ENCODE data around the gene WDR62. TPM values are rescaled to one million over a fixed set of nuclear protein-coding genes. Genes with fewer than 3 reads are reported as not detected.

WDR62 gene
- polyA plus RNA-seq, 1 donor from 2014 or later = 0.35 TPM

DNA sequence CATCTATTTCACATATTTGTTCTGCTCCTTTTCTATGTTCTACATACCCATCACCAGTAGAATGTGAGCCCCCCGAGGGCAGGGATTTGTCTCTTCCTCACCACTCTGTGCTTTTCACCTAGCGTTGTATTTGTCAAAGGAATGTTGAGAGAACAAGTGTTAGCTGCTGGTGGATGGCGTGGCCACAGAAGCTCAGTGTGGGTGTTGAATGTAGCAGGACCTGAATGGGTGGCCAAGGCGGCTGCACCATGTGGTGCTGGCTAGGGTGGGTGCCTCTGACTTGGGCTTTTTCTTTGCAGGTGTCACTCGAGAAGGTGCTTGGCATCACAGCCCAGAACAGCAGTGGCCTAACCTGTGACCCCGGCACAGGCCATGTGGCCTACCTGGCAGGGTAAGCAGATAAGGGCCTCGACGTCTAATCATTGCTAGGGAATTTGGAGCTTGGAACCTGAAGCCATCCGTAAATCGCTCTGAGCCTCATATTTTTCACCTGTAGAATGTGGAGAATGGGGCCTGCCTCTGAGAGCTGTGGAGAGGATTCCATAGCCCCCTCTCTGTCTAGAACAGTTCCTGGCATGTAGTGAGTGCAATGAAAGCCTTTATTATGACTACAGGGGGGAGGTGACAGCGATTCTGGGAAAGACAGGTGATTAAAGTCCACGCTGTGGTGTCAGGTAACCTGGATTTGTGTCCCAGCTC, 3.9 kb downstream of the WDR62 start:
- no peaks in the 10 kb centered on the region for H4K20me1 ChIP-seq (ENCODE audit: insufficient read depth)
- H3K9me2 ChIP-seq (ENCODE audit: insufficient read depth, low read length) = no peaks in the 10 kb centered on the region
- H3K4me3 ChIP-seq (ENCODE audit: low read length) = no peak overlapping the region
- no peak overlapping the region for H3K27ac ChIP-seq (ENCODE audit: low read length)
- H3F3A ChIP-seq (ENCODE audit: insufficient read depth, low read length, poor library complexity, severe bottlenecking) = no peaks in the 10 kb centered on the region
- H3K9me3 ChIP-seq (ENCODE audit: low read length) = no peaks in the 10 kb centered on the region
- H3K36me3 ChIP-seq (ENCODE audit: insufficient read depth, low read length) = no peaks in the 10 kb centered on the region
- H3K4me2 ChIP-seq (ENCODE audit: low read length) = no peak overlapping the region
- no peak overlapping the region for H3K9ac ChIP-seq (ENCODE audit: low read length)
- H2AFZ ChIP-seq (ENCODE audit: low read depth, low read length) = no peak overlapping the region
- no peak for TF ChIP-seq TAF1 (IDR thresholded peaks at IDR 0.05; ENCODE audit: low read depth)
- TF ChIP-seq MXI1 (conservative IDR thresholded peaks at IDR 0.05; ENCODE audit: poor library complexity, severe bottlenecking) = no peak
- no peak for TF ChIP-seq EZH2 (IDR thresholded peaks at IDR 0.05; ENCODE audit: borderline replicate concordance, insufficient read depth, low read length, poor library complexity, severe bottlenecking)
- no peak for TF ChIP-seq RAD21 (conservative IDR thresholded peaks at IDR 0.05)
- no peak for TF ChIP-seq SMC3 (conservative IDR thresholded peaks at IDR 0.05; ENCODE audit: poor library complexity)
- TF ChIP-seq, protein P1, sequence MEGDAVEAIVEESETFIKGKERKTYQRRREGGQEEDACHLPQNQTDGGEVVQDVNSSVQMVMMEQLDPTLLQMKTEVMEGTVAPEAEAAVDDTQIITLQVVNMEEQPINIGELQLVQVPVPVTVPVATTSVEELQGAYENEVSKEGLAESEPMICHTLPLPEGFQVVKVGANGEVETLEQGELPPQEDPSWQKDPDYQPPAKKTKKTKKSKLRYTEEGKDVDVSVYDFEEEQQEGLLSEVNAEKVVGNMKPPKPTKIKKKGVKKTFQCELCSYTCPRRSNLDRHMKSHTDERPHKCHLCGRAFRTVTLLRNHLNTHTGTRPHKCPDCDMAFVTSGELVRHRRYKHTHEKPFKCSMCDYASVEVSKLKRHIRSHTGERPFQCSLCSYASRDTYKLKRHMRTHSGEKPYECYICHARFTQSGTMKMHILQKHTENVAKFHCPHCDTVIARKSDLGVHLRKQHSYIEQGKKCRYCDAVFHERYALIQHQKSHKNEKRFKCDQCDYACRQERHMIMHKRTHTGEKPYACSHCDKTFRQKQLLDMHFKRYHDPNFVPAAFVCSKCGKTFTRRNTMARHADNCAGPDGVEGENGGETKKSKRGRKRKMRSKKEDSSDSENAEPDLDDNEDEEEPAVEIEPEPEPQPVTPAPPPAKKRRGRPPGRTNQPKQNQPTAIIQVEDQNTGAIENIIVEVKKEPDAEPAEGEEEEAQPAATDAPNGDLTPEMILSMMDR (IDR thresholded peaks at IDR 0.05; ENCODE audit: poor library complexity, severe bottlenecking) = no peak
- TF ChIP-seq POLR2AphosphoS5 (IDR thresholded peaks at IDR 0.05) = no peak
- TF ChIP-seq EP300 (conservative IDR thresholded peaks at IDR 0.05; ENCODE audit: poor library complexity, severe bottlenecking) = no peak
- TF ChIP-seq, protein P2, sequence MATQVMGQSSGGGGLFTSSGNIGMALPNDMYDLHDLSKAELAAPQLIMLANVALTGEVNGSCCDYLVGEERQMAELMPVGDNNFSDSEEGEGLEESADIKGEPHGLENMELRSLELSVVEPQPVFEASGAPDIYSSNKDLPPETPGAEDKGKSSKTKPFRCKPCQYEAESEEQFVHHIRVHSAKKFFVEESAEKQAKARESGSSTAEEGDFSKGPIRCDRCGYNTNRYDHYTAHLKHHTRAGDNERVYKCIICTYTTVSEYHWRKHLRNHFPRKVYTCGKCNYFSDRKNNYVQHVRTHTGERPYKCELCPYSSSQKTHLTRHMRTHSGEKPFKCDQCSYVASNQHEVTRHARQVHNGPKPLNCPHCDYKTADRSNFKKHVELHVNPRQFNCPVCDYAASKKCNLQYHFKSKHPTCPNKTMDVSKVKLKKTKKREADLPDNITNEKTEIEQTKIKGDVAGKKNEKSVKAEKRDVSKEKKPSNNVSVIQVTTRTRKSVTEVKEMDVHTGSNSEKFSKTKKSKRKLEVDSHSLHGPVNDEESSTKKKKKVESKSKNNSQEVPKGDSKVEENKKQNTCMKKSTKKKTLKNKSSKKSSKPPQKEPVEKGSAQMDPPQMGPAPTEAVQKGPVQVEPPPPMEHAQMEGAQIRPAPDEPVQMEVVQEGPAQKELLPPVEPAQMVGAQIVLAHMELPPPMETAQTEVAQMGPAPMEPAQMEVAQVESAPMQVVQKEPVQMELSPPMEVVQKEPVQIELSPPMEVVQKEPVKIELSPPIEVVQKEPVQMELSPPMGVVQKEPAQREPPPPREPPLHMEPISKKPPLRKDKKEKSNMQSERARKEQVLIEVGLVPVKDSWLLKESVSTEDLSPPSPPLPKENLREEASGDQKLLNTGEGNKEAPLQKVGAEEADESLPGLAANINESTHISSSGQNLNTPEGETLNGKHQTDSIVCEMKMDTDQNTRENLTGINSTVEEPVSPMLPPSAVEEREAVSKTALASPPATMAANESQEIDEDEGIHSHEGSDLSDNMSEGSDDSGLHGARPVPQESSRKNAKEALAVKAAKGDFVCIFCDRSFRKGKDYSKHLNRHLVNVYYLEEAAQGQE (IDR thresholded peaks at IDR 0.05; ENCODE audit: borderline replicate concordance) = no peak
- no peaks in the 10 kb centered on the region for H3K27me3 ChIP-seq (ENCODE audit: insufficient read depth, low read depth, low read length)
- peaks cover 9% of the 10 kb centered on the region for H3K79me2 ChIP-seq (replicated peaks; ENCODE audit: insufficient read depth, low read length)

DNA sequence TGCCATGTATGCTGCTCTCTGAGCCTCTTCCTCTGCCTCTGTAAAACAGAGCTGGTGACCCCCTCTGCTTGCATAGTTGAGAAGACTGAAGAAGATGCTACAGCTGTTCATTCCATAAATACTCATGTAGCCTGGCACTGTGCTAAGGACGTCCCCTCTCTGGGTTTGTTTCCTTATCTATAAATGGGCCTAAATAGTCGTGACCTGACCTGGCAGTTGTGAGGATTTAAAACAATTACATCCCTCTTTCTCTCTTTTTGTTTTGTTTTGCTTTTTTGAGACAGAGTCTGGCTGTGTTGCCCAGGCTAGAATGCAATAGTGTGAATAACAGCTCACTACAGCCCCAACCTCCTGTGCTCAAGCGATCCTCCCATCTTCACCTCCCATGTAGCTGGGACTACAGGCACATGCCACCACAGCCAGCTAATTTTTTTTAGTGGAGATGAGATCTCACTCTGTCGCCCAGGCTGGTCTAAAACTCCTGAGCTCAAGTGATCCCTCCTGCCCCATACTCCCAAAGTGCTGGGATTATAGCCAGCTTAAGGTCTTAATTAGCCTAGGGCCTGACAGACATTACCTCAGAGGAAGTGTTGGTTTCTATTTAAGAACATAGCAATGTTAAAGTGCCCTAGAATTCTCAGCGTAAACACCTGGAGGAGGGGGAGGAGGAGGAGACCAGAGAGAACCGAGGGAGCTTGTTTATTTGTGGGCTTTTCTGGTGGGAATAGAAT, 4.6 kb downstream of the WDR62 start:
- TF ChIP-seq EZH2 (IDR thresholded peaks at IDR 0.05; ENCODE audit: borderline replicate concordance, insufficient read depth, low read length, poor library complexity, severe bottlenecking) = no peak
- TF ChIP-seq, protein P2 (IDR thresholded peaks at IDR 0.05; ENCODE audit: borderline replicate concordance) = no peak
- TF ChIP-seq TAF1 (IDR thresholded peaks at IDR 0.05; ENCODE audit: low read depth) = no peak
- no peak for TF ChIP-seq SMC3 (conservative IDR thresholded peaks at IDR 0.05; ENCODE audit: poor library complexity)
- TF ChIP-seq, protein P1 (IDR thresholded peaks at IDR 0.05; ENCODE audit: poor library complexity, severe bottlenecking) = no peak
- TF ChIP-seq RAD21 (conservative IDR thresholded peaks at IDR 0.05) = no peak
- no peak overlapping the region for H3K9ac ChIP-seq (ENCODE audit: low read length)

More for the DNA sequence above, 4.6 kb downstream of the WDR62 start:
- no peak overlapping the region for H3K27ac ChIP-seq (ENCODE audit: low read length)
- no peaks in the 10 kb centered on the region for H4K20me1 ChIP-seq (ENCODE audit: insufficient read depth)
- no peaks in the 10 kb centered on the region for H3F3A ChIP-seq (ENCODE audit: insufficient read depth, low read length, poor library complexity, severe bottlenecking)
- H3K4me3 ChIP-seq (ENCODE audit: low read length) = no peak overlapping the region
- H3K27me3 ChIP-seq (ENCODE audit: insufficient read depth, low read depth, low read length) = no peaks in the 10 kb centered on the region
- H3K9me3 ChIP-seq (ENCODE audit: low read length) = no peaks in the 10 kb centered on the region
- H3K36me3 ChIP-seq (ENCODE audit: insufficient read depth, low read length) = no peaks in the 10 kb centered on the region
- H3K9me2 ChIP-seq (ENCODE audit: insufficient read depth, low read length) = no peaks in the 10 kb centered on the region
- no peak overlapping the region for H2AFZ ChIP-seq (ENCODE audit: low read depth, low read length)
- no peak overlapping the region for H3K4me2 ChIP-seq (ENCODE audit: low read length)
- H3K79me2 ChIP-seq (replicated peaks; ENCODE audit: insufficient read depth, low read length) = peaks cover 9% of the 10 kb centered on the region

Data from neural cell (in vitro differentiated cells).